Heart right ventricle (tissue), 16 donors: Measurements from ENCODE around the gene CHRM5. TPM values are rescaled to one million over a fixed set of nuclear protein-coding genes. Genes with fewer than 3 reads are reported as not detected.

ENCODE experiments used
- ATAC-seq, 8 donors: fragments of 200-7000 bp; cut with Tn5 transposase; one replicate each; pipeline ENCODE4 v1.9.1; 2020; ENCODE audit warnings: mild to moderate bottlenecking in 8 of 8, moderate library complexity in 8 of 8, moderate number of reproducible peaks in 1 of 8
- DNase-seq, 2 donors: peaks; one replicate each; pipeline ENCODE4 v3.0.0-alpha.2; 2020
- H3K27ac ChIP-seq, 10 donors: fragments of 200-600 bp; sonication (generic) in 2 of 10; one replicate each; pipeline versions ENCODE4 v1.5.0 to v1.8.0; 2020 to 2022; ENCODE audit warnings: mild to moderate bottlenecking in 3 of 10
- H3K27me3 ChIP-seq, 7 donors: fragments of 200-600 bp; one replicate each; pipeline ENCODE4 v1.8.0; 2021 to 2022; ENCODE audit warnings: mild to moderate bottlenecking in 2 of 7
- H3K36me3 ChIP-seq, 9 donors: fragments of 200-600 bp; sonication (generic) in 1 of 9; one replicate each; pipeline versions ENCODE4 v1.5.0 to v1.8.0; 2020 to 2022; ENCODE audit warnings: mild to moderate bottlenecking in 2 of 9
- H3K4me1 ChIP-seq, 9 donors: fragments of 200-600 bp; sonication (generic) in 1 of 9; one replicate each; pipeline versions ENCODE4 v1.5.0 to v1.8.0; 2020 to 2022; ENCODE audit warnings: mild to moderate bottlenecking in 4 of 9
- H3K4me3 ChIP-seq, 10 donors: fragments of 200-600 bp; sonication (generic) in 2 of 10; one replicate each; pipeline versions ENCODE4 v1.5.0 to v1.8.0; 2020 to 2022; ENCODE audit warnings: mild to moderate bottlenecking in 7 of 10, moderate library complexity in 2 of 10
- H3K9me3 ChIP-seq, 11 donors: fragments of 200-600 bp in 10 of 11; sonication (generic) in 2 of 11; one replicate each; pipeline versions ENCODE4 v1.5.0 to v1.8.0; 2013 to 2022; ENCODE audit warnings: mild to moderate bottlenecking in 2 of 11, control low read depth in 1 of 11, moderate library complexity in 1 of 11
- WGBS, 2 donors: extraction: QIAGEN DNeasy Blood & Tissue Kit; methylation state at CpG; one replicate each; pipeline ENCODE4 v1.1.7; 2013; ENCODE audit warnings: inconsistent platforms in 1 of 2; 5-methylcytosine and 5-hydroxymethylcytosine counted together
- intact Hi-C, 10 donors: fragments of 100-400 bp; cut with DNase I; formaldehyde crosslinking; loops; one replicate each; pipeline versions ENCODE4 v1.11.1 to v1.14.2; 2022
- polyA plus RNA-seq, 2 donors: library from polyadenylated mRNA; stranded (reverse); fragments of 200-250 nt; gene quantifications; one replicate each; pipeline ENCODE4 v1.2.3, GENCODE V29; 2013
- total RNA-seq, 10 donors: library from RNA; stranded (reverse); fragmentation: NEBNext Ultra II Directional in 3 of 10; extraction: Animal tissue kit (Norgen Biotek cat#: 25700) in 3 of 10; gene quantifications; one replicate each; pipeline versions ENCODE4 v1.2.1 to v1.2.4, GENCODE V29; 2021 to 2023
- TF ChIP-seq, protein P1 (sequence below), 9 donors: fragments of 200-600 bp; sonication (generic) in 2 of 9; IDR thresholded peaks; one replicate each; pipeline versions ENCODE4 v1.5.0 to v1.8.0; 2021 to 2022; ENCODE audit warnings: antibody characterized with exemption in 9 of 9, mild to moderate bottlenecking in 5 of 9, moderate library complexity in 1 of 9
- donor health status: Arrhythmogenic right ventricular cardiomyopathy.
- donor health status: ischemic (EF 13 %, LVEDD 7.1; RV severe dilation, severe dysfunction).
- donor health status: healthy with polysubstance abuse.
- donor health status: DM: no; HTN: yes; CAD: no.
- donor health status: DM: no; HTN: no; CAD: no.
- donor health status: ischemic (EF 25% LVEDD 6.9; RV normal size, moderate dysfunction).
- donor health status: ischemic (EF 25% LVEDD 5.7; RV mildly dilated, moderate dysfunction).
- donor health status: healthy.
- donor health status: DM: yes; HTN: yes; CAD: no.
- donor health status: Ischemic cardiomyopathy.
- donor health status: ischemic (EF 35%, LVEDD 5.7; RV mildly dilated, moderate dysfunction).
- donor health status: nonischemic (EF 11% LVEDD 7.7; RV severe dilation, severe dysfunction).
- donor health status: DM: yes; HTN: yes; CAD: no.
- donor health status: PGD.
- donor health status: ischemic (EF 29% LVEDD 5.4; RV normal size, mild dysfunction).
- donor health status: nonischemic (EF 23%, LVEDD 6.1; RV moderate dilation, normal function).

Gene CHRM5
- total and polyA plus RNA-seq, 12 donors: not detected

- TF ChIP-seq, protein P1, sequence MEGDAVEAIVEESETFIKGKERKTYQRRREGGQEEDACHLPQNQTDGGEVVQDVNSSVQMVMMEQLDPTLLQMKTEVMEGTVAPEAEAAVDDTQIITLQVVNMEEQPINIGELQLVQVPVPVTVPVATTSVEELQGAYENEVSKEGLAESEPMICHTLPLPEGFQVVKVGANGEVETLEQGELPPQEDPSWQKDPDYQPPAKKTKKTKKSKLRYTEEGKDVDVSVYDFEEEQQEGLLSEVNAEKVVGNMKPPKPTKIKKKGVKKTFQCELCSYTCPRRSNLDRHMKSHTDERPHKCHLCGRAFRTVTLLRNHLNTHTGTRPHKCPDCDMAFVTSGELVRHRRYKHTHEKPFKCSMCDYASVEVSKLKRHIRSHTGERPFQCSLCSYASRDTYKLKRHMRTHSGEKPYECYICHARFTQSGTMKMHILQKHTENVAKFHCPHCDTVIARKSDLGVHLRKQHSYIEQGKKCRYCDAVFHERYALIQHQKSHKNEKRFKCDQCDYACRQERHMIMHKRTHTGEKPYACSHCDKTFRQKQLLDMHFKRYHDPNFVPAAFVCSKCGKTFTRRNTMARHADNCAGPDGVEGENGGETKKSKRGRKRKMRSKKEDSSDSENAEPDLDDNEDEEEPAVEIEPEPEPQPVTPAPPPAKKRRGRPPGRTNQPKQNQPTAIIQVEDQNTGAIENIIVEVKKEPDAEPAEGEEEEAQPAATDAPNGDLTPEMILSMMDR (IDR thresholded peaks at IDR 0.05): no peak
- Histone ChIP-seq H3K36me3 (peaks cover 0 to 87% (median 41%) of the 10 kb centered on the region in 9 donors), H3K27me3 (no peaks in the 10 kb centered on the region)
These were observed 117.4 kb downstream of the CHRM5 start for GRCh38 chr15:34085746-34086145.

GRCh38 chr15:34099914-34100313 is 131.6 kb downstream of the CHRM5 start:
- peak overlapping the region in 2 of 10 donors; percentile 96 for H3K4me3 ChIP-seq
- ATAC-seq: no peak

More at GRCh38 chr15:34085746-34086145, 117.4 kb downstream of the CHRM5 start:
- Histone ChIP-seq H3K27ac (no peak overlapping the region), H3K4me1 (no peaks in the 10 kb centered on the region), H3K4me3 (no peak overlapping the region), H3K9me3 (no peaks in the 10 kb centered on the region)
- 78 to 84% methylated on average over 2 of the region's 2 CpGs for WGBS, 2 donors
- DNase-seq: no peak
- intact Hi-C loops: no loop called here
- no peak for ATAC-seq

GRCh38 chr15:34101366-34102174 is 133.3 kb downstream of the CHRM5 start, which contains the start of the genes EMC7 and PGBD4:
TSS of gene EMC7 (minus strand) at chr15:34101862. CDS start at chr15:34101839, 23 bp downstream.
TSS of gene PGBD4 (plus strand) at chr15:34102083. CDS start at chr15:34102532, 449 bp downstream.
- peak within 1 kb of the TSS; percentile 63 to 98 (median 86) for H3K4me3 ChIP-seq
- peaks cover 3 to 43% (median 31%) of the 10 kb centered on the region in 9 donors for H3K4me1 ChIP-seq
- TF ChIP-seq, protein P1 (IDR thresholded peaks at IDR 0.05): no peak
- intact Hi-C loops: loop anchor here in 8 of 10 donors (1.0 to 10.0 kb wide), 9 partner anchors 39 to 266 kb away; partner anchors contain the start of genes LPCAT4 (in 4 of the 8), AVEN (in 1 of the 8), EMC4 (in 1 of the 8) and KATNBL1 (in 1 of the 8)
- WGBS, 2 donors: 0% methylated on average over 48 of the region's 48 CpGs
- ATAC-seq (peak; percentile 99 to 100 (median 100)), DNase-seq (peak; percentile 98 to 99)
- H3K27me3 ChIP-seq: no peaks in the 10 kb centered on the region
- H3K36me3 ChIP-seq: no peaks in the 10 kb centered on the region
- peak within 1 kb of the TSS; percentile 62 to 93 (median 84) for H3K27ac ChIP-seq
- peaks cover 0 to 4% (median 0%) of the 10 kb centered on the region in 11 donors for H3K9me3 ChIP-seq

More at GRCh38 chr15:34099914-34100313, 131.6 kb downstream of the CHRM5 start:
- no peak for DNase-seq
- intact Hi-C loops: loop anchor here in 8 of 10 donors (2.0 to 10.0 kb wide), 8 partner anchors 38 to 267 kb away; partner anchors contain the start of genes LPCAT4 (in 4 of the 8), AVEN (in 1 of the 8), EMC4 (in 1 of the 8) and KATNBL1 (in 1 of the 8)
- H3K36me3 ChIP-seq: peaks cover 0 to 14% (median 3%) of the 10 kb centered on the region in 9 donors
- peaks cover 0 to 4% (median 0%) of the 10 kb centered on the region in 11 donors for H3K9me3 ChIP-seq
- WGBS, 2 donors: 97% methylated on average over 5 of the region's 5 CpGs
- H3K27me3 ChIP-seq: no peaks in the 10 kb centered on the region
- TF ChIP-seq, protein P1 (IDR thresholded peaks at IDR 0.05): no peak
- H3K27ac ChIP-seq: no peak overlapping the region
- H3K4me1 ChIP-seq: peaks cover 3 to 43% (median 31%) of the 10 kb centered on the region in 9 donors
